ENCODE measurements around the gene ROBO2. TPM values are rescaled to one million over a fixed set of nuclear protein-coding genes. Genes with fewer than 3 reads are reported as not detected.

Gene ROBO2
- total and polyA plus RNA-seq, 4 experiments from 2014 or later, result not detected

DNA sequence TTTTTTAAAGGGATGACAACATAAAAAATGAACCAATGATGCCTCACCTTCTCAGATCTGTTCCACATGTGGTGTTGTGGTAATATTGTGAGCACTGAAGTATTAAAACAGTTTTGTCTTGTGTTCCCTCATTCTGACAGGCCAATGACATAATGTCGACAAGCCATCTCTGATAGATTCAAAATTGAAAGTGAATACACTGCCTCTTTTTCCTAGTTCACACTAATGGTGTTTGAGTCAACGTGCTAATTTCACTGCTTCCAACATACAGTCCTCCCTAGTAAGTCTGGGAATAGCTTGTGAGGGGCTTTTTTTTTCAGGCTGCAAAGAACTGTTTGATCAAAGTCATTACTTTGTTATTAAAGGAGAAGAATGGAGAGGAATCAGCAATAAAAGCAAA lies 82.8 kb downstream of the ROBO2 start:
- no peak overlapping the region for H3K4me3 ChIP-seq (ENCODE audit: low read length in 2 of 2)
- CTCF ChIA-PET (ENCODE audit: partially characterized antibody), result no interaction called here
- H3K9me3 ChIP-seq (ENCODE audit: control insufficient read depth in 1 of 2, low read length in 2 of 2), result no peaks in the 10 kb centered on the region
- no peaks in the 10 kb centered on the region for H3K27me3 ChIP-seq (ENCODE audit: insufficient read depth, low read length)
- intact Hi-C loops (cut with micrococcal nuclease), result no loop called here
- no peaks in the 10 kb centered on the region for H3K36me3 ChIP-seq (ENCODE audit: insufficient read depth, low read length)
- no peak overlapping the region for H3K27ac Mint-ChIP-seq
- H3K4me3 Mint-ChIP-seq, result no peak overlapping the region
- H3K36me3 Mint-ChIP-seq, result no peaks in the 10 kb centered on the region
- no peaks in the 10 kb centered on the region for H3K4me1 ChIP-seq (ENCODE audit: insufficient read depth, low read length)
- H3K27ac ChIP-seq (ENCODE audit: low read depth, low read length), result no peak overlapping the region
- no peaks in the 10 kb centered on the region for H3K4me1 Mint-ChIP-seq
- POLR2A ChIA-PET (ENCODE audit: partially characterized antibody), result no interaction called here
- no peak for DNase-seq
- H3K27me3 Mint-ChIP-seq, result no peaks in the 10 kb centered on the region
- peaks cover 0 to 17% (median 4%) of the 10 kb centered on the region in 8 donors for H3K9me3 Mint-ChIP-seq

- no peaks in the 10 kb centered on the region for H3K27me3 ChIP-seq (ENCODE audit: insufficient read depth, low read length)
- H3K9me3 ChIP-seq (ENCODE audit: control insufficient read depth in 1 of 2, low read length in 2 of 2), result no peaks in the 10 kb centered on the region
- no peak overlapping the region for H3K4me3 ChIP-seq (ENCODE audit: low read length in 2 of 2)
- Mint-ChIP-seq H3K4me1 (no peaks in the 10 kb centered on the region), H3K27ac (no peak overlapping the region), H3K27me3 (no peaks in the 10 kb centered on the region), H3K4me3 (no peak overlapping the region), H3K36me3 (no peaks in the 10 kb centered on the region), H3K9me3 (peaks cover 0 to 13% (median 9%) of the 10 kb centered on the region in 8 donors)
- H3K4me1 ChIP-seq (ENCODE audit: insufficient read depth, low read length), result no peaks in the 10 kb centered on the region
- CTCF ChIA-PET (ENCODE audit: partially characterized antibody), result no interaction called here
- no peaks in the 10 kb centered on the region for H3K36me3 ChIP-seq (ENCODE audit: insufficient read depth, low read length)
- intact Hi-C loops (cut with micrococcal nuclease), result no loop called here
- POLR2A ChIA-PET (ENCODE audit: partially characterized antibody), result no interaction called here
- no peak for DNase-seq
- H3K27ac ChIP-seq (ENCODE audit: low read depth, low read length), result no peak overlapping the region
Measured at GRCh38 chr3:77125966-77126365, 86.1 kb downstream of the ROBO2 start.

GRCh38 chr3:77134769-77135168 lies 94.9 kb downstream of the ROBO2 start:
- Histone ChIP-seq H3K27ac (ENCODE audit: low read depth, low read length) (no peak overlapping the region), H3K9me3 (ENCODE audit: control insufficient read depth in 1 of 2, low read length in 2 of 2) (no peaks in the 10 kb centered on the region), H3K27me3 (ENCODE audit: insufficient read depth, low read length) (no peaks in the 10 kb centered on the region), H3K4me1 (ENCODE audit: insufficient read depth, low read length) (no peaks in the 10 kb centered on the region), H3K4me3 (ENCODE audit: low read length in 2 of 2) (no peak overlapping the region), H3K36me3 (ENCODE audit: insufficient read depth, low read length) (no peaks in the 10 kb centered on the region)
- ChIA-PET POLR2A (ENCODE audit: partially characterized antibody) (no interaction called here), CTCF (ENCODE audit: partially characterized antibody) (no interaction called here)
- H3K4me3 Mint-ChIP-seq, result no peak overlapping the region
- no peak overlapping the region for H3K27ac Mint-ChIP-seq
- no peaks in the 10 kb centered on the region for H3K36me3 Mint-ChIP-seq
- intact Hi-C loops (cut with micrococcal nuclease), result no loop called here
- peak in 1 of 5 donors; percentile 1 for DNase-seq
- H3K4me1 Mint-ChIP-seq, result no peaks in the 10 kb centered on the region
- peaks cover 0 to 14% (median 7%) of the 10 kb centered on the region in 8 donors for H3K9me3 Mint-ChIP-seq
- H3K27me3 Mint-ChIP-seq, result no peaks in the 10 kb centered on the region

- no peak for DNase-seq
- H3K27me3 ChIP-seq (ENCODE audit: insufficient read depth, low read length), result no peaks in the 10 kb centered on the region
- H3K9me3 ChIP-seq (ENCODE audit: control insufficient read depth in 1 of 2, low read length in 2 of 2), result no peaks in the 10 kb centered on the region
- no peak overlapping the region for H3K27ac ChIP-seq (ENCODE audit: low read depth, low read length)
- Mint-ChIP-seq H3K27me3 (no peaks in the 10 kb centered on the region), H3K4me1 (no peaks in the 10 kb centered on the region), H3K4me3 (no peak overlapping the region), H3K9me3 (peaks cover 0 to 10% (median 6%) of the 10 kb centered on the region in 8 donors), H3K36me3 (no peaks in the 10 kb centered on the region), H3K27ac (no peak overlapping the region)
- ChIA-PET CTCF (ENCODE audit: partially characterized antibody) (no interaction called here), POLR2A (ENCODE audit: partially characterized antibody) (no interaction called here)
- intact Hi-C loops (cut with micrococcal nuclease), result no loop called here
- H3K4me3 ChIP-seq (ENCODE audit: low read length in 2 of 2), result no peak overlapping the region
- no peaks in the 10 kb centered on the region for H3K4me1 ChIP-seq (ENCODE audit: insufficient read depth, low read length)
- H3K36me3 ChIP-seq (ENCODE audit: insufficient read depth, low read length), result no peaks in the 10 kb centered on the region
Measured at GRCh38 chr3:77137559-77137958, 97.7 kb downstream of the ROBO2 start.

- H3K9me3 Mint-ChIP-seq, result peaks cover 0 to 16% (median 8%) of the 10 kb centered on the region in 8 donors
- intact Hi-C loops (cut with micrococcal nuclease), result no loop called here
- no peak overlapping the region for H3K4me3 ChIP-seq (ENCODE audit: low read length in 2 of 2)
- ChIA-PET POLR2A (ENCODE audit: partially characterized antibody) (no interaction called here), CTCF (ENCODE audit: partially characterized antibody) (no interaction called here)
- H3K27ac ChIP-seq (ENCODE audit: low read depth, low read length), result no peak overlapping the region
- H3K9me3 ChIP-seq (ENCODE audit: control insufficient read depth in 1 of 2, low read length in 2 of 2), result no peaks in the 10 kb centered on the region
- H3K4me3 Mint-ChIP-seq, result no peak overlapping the region
- H3K36me3 ChIP-seq (ENCODE audit: insufficient read depth, low read length), result no peaks in the 10 kb centered on the region
- no peaks in the 10 kb centered on the region for H3K27me3 ChIP-seq (ENCODE audit: insufficient read depth, low read length)
- H3K36me3 Mint-ChIP-seq, result no peaks in the 10 kb centered on the region
- DNase-seq, result no peak
- no peaks in the 10 kb centered on the region for H3K4me1 ChIP-seq (ENCODE audit: insufficient read depth, low read length)
- no peak overlapping the region for H3K27ac Mint-ChIP-seq
- H3K27me3 Mint-ChIP-seq, result no peaks in the 10 kb centered on the region
- H3K4me1 Mint-ChIP-seq, result no peaks in the 10 kb centered on the region
Measured at GRCh38 chr3:77139624-77140023, 99.7 kb downstream of the ROBO2 start.

GRCh38 chr3:77141423-77141822 lies 101.5 kb downstream of the ROBO2 start:
- Mint-ChIP-seq H3K4me3 (no peak overlapping the region), H3K4me1 (no peaks in the 10 kb centered on the region), H3K36me3 (no peaks in the 10 kb centered on the region), H3K27me3 (no peaks in the 10 kb centered on the region), H3K9me3 (peaks cover 0 to 13% (median 9%) of the 10 kb centered on the region in 8 donors), H3K27ac (no peak overlapping the region)
- no peaks in the 10 kb centered on the region for H3K4me1 ChIP-seq (ENCODE audit: insufficient read depth, low read length)
- no peak overlapping the region for H3K27ac ChIP-seq (ENCODE audit: low read depth, low read length)
- intact Hi-C loops (cut with micrococcal nuclease), result no loop called here
- DNase-seq, result no peak
- CTCF ChIA-PET (ENCODE audit: partially characterized antibody), result no interaction called here
- H3K27me3 ChIP-seq (ENCODE audit: insufficient read depth, low read length), result no peaks in the 10 kb centered on the region
- no peak overlapping the region for H3K4me3 ChIP-seq (ENCODE audit: low read length in 2 of 2)
- H3K36me3 ChIP-seq (ENCODE audit: insufficient read depth, low read length), result no peaks in the 10 kb centered on the region
- POLR2A ChIA-PET (ENCODE audit: partially characterized antibody), result no interaction called here
- H3K9me3 ChIP-seq (ENCODE audit: control insufficient read depth in 1 of 2, low read length in 2 of 2), result no peaks in the 10 kb centered on the region

DNA sequence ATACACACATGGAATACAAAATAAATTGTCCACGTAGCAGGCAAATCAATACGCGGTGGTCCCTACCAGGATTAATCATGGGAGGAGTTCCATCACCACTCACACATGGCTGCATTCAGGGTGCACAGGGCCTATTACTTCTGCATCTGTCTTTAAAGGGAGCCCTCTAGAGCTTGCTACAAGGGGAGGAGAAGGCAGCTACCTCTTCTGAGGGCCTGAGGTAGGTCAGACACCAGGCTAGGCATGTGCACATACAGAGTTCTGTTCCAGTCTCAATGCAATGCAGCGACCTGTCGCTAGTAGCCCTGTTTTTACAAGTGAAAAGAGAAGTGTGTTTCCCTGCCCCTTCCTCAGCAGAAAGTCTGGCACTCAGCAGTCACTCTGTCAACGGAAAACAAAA lies 102.7 kb downstream of the ROBO2 start:
- Histone ChIP-seq H3K27ac (ENCODE audit: low read depth, low read length) (no peak overlapping the region), H3K9me3 (ENCODE audit: control insufficient read depth in 1 of 2, low read length in 2 of 2) (no peaks in the 10 kb centered on the region), H3K27me3 (ENCODE audit: insufficient read depth, low read length) (no peaks in the 10 kb centered on the region), H3K4me1 (ENCODE audit: insufficient read depth, low read length) (no peaks in the 10 kb centered on the region), H3K4me3 (ENCODE audit: low read length in 2 of 2) (no peak overlapping the region), H3K36me3 (ENCODE audit: insufficient read depth, low read length) (no peaks in the 10 kb centered on the region)
- POLR2A ChIA-PET (ENCODE audit: partially characterized antibody), result no interaction called here
- DNase-seq, result no peak
- peaks cover 0 to 15% (median 9%) of the 10 kb centered on the region in 8 donors for H3K9me3 Mint-ChIP-seq
- no peak overlapping the region for H3K4me3 Mint-ChIP-seq
- H3K4me1 Mint-ChIP-seq, result no peaks in the 10 kb centered on the region
- H3K27ac Mint-ChIP-seq, result no peak overlapping the region
- CTCF ChIA-PET (ENCODE audit: partially characterized antibody), result no interaction called here
- H3K36me3 Mint-ChIP-seq, result no peaks in the 10 kb centered on the region
- no peaks in the 10 kb centered on the region for H3K27me3 Mint-ChIP-seq
- intact Hi-C loops (cut with micrococcal nuclease), result no loop called here

DNA sequence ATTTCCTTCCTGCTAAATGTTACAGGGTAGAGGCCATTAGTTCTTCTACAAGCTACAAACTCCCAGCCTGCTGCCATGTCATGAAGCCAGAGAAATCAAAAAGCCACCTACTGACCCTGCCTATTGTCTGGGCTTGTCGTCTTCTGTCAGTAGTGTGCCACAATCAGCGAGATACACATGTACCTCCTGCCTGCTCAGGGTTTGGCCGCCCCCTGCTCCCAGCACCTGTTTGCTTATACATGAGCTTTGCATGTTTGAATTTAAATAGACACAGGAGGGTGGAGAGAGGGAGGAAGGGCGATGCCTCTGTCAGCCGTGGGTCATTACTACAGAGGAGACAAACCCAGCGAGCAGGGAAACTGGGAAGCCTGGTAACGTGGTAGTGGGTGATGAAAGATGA lies 106.1 kb downstream of the ROBO2 start:
- H3K27me3 Mint-ChIP-seq, result no peaks in the 10 kb centered on the region
- Histone ChIP-seq H3K4me1 (ENCODE audit: insufficient read depth, low read length) (no peaks in the 10 kb centered on the region), H3K27ac (ENCODE audit: low read depth, low read length) (no peak overlapping the region), H3K9me3 (ENCODE audit: control insufficient read depth in 1 of 2, low read length in 2 of 2) (no peaks in the 10 kb centered on the region), H3K27me3 (ENCODE audit: insufficient read depth, low read length) (no peaks in the 10 kb centered on the region), H3K36me3 (ENCODE audit: insufficient read depth, low read length) (no peaks in the 10 kb centered on the region), H3K4me3 (ENCODE audit: low read length in 2 of 2) (no peak overlapping the region)
- H3K4me3 Mint-ChIP-seq, result no peak overlapping the region
- no peaks in the 10 kb centered on the region for H3K4me1 Mint-ChIP-seq
- peaks cover 0 to 17% (median 8%) of the 10 kb centered on the region in 8 donors for H3K9me3 Mint-ChIP-seq
- H3K27ac Mint-ChIP-seq, result no peak overlapping the region
- no peak for DNase-seq
- no peaks in the 10 kb centered on the region for H3K36me3 Mint-ChIP-seq
- ChIA-PET POLR2A (ENCODE audit: partially characterized antibody) (no interaction called here), CTCF (ENCODE audit: partially characterized antibody) (no interaction called here)
- intact Hi-C loops (cut with micrococcal nuclease), result no loop called here

All from CD4-positive, alpha-beta memory T cell (primary cell).